GM18951 (cell line): Measurements from ENCODE around the gene P2RX6.
"Not testable (repeated sequence)": the region's sequence is repeated elsewhere in the genome, so short reads cannot be mapped to it uniquely, and the experiment has no call there.

Experiments
- POLR2A ChIP-seq: IDR thresholded peaks from 4 replicates; pipeline ENCODE4 v1.6.1; 2011; ENCODE audit warnings: mild to moderate bottlenecking; ENCODE audit not compliant: insufficient read length, insufficient read depth; ENCODE audit errors: extremely low read depth
- in situ Hi-C: fragments of 300-500 bp; cut with MboI; formaldehyde crosslinking; loops from one replicate; pipeline ENCODE4 v1.12.0; 2022; ENCODE audit warnings: low sequenced_read_pairs, mixed read lengths, inconsistent platforms; ENCODE audit not compliant: unreplicated experiment

Gene P2RX6

DNA sequence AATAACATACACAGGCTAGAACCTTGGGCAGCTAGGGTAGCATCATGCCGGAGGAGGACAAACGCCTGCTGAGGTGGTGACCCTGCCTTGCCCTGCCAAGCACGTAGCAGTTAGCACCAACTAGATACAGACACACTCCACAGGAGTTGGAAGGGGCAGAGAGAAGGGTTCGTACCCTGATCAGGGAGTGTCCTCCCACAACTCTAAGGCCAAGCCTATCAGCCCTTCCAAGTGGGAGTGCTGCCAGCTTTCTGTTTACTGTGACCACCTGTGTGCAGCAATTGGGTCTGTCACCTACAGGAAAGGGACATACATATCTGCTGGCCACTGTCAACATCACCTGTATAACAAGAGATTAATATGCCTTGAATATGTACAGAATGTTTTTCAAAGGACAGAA is 11.2 kb upstream of the P2RX6 start:
- in situ Hi-C loops, result no loop called here
- TF ChIP-seq POLR2A, result no peak

DNA sequence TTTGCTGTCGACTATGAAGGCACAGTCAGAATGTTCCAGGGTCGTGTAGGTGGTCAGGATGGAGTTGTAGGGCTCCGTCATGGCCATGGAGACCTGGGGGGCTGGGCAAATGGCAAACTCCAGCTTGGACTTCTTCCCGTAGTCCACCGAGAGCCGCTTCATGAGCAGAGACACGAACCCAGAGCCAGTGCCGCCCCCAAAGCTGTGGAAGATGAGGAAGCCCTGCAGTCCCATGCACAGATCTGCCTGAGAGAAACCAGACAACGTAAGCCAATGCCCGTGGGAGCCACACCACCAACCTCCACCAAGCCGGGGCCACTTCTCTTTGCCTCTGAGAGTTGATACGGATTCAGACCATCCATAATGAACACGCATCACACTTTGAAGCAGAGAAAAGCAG is 5.8 kb upstream of the P2RX6 start:
- in situ Hi-C loops, result not testable (repeated sequence)

DNA sequence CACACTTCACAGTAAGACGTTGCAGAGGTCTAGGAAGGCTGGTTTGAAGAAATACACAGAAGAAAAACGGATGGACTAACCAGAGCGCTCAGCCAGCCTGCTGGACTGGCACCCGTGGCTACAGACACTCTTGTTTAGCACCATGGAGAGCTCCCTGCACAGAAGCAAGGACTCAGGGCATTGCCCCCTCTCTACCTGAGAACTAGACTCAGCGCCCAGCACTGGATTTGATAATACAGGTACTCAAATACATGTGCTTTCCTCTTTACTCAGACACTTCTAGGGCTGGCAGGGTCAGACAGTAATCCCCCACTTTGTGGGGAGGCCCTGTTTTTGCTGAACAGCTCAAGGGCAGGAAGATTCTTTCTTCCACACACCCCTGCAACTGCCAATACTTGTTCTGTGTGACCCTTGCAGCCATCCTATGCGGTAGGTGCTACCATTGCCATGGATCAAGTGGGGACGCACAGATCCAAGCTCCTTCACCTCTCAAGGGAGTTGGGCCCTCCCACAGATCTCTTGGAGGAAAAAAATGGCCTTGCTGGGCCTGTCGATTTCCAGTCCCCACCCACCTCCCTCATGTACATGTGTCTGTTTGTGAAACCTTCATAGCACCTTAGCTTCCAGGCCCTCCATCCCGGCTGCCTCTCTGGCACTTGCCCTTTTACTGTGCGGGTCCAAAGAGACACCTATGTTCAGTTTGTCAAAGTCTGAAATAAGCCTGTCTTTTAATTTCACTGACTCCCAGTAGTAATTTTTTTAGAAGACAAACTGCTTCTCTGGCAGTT is 5.1 kb upstream of the P2RX6 start:
- in situ Hi-C loops, result no loop called here
- TF ChIP-seq POLR2A, result no peak

DNA sequence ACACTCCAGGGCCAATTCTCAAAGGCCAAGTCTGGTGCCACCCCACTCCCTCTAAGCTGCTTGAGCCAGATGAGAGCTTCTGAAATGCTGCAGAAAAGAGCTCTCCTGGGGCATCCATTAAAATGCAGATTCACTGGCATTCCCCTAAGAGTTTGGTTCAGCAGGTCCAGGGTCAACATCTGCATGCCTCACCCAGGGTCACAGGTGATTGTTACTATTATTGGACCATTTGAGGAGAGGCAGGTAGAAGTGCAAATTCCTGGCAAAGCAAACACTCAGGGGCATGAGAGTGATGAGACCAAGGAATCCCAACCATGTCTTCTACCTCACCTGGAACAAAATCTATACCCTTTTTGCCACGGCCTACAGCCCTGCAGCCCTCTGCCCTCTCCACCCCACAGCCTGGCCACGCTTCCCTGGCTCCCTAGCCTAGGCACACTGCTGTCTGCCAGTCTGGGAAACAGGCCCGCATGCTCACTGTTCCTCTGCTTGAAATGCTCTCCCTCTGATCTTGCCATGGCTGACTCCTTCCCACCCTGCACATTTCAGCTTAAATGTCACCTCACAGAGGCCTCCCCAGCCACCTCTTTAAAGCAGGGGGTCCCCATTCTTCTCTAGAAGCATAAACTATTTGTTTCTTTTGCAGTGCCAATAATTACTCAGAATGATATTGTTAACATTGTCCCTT is 4.4 kb upstream of the P2RX6 start:
- in situ Hi-C loops, result no loop called here
- no peak for TF ChIP-seq POLR2A

DNA sequence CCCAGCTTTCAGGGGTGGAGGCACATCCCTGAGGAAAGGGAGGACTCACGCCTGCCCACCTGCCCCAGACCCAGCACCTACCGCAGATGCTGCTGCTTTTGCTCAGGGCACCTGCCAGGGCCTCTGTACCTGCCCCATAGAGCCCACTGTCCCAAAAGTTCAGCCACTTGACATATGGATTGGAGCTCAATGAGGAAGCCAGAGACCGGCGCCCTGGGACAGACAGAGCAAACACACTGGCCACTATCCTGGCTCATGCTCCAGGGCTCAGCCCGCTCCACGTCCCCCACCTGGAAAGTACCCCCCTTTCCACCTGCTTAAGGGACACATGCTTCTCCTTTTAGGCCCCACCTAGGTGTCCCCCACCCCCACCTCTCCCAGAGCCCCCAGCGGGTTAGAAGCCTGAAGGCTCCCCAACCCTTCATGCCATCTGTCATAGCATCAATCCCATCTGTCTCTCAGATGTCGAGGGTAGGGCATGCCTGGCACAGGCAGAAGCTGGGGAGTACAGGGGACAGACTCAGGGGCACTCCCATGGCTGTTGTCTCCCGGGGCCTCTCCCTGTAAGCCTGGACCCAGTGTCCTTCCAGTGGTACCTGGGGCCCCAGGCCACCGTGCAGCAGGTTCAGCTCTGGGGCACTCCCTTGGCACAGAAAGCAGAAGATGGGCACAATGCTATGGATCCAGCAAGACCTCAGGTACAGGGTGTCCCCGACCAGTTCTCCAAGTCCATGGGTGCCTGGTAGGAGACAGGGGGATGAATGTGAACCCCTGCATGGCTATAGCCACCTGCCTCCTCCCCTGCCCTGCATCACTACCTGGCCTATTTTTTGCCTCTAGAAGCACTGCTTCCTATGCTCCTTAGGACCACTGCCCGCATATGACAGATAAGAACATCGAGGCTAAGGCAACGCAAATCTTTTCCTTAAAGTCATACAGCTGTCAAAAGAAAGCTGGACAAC is 2.2 kb upstream of the P2RX6 start:
- TF ChIP-seq POLR2A, result no peak
- in situ Hi-C loops, result no loop called here

DNA sequence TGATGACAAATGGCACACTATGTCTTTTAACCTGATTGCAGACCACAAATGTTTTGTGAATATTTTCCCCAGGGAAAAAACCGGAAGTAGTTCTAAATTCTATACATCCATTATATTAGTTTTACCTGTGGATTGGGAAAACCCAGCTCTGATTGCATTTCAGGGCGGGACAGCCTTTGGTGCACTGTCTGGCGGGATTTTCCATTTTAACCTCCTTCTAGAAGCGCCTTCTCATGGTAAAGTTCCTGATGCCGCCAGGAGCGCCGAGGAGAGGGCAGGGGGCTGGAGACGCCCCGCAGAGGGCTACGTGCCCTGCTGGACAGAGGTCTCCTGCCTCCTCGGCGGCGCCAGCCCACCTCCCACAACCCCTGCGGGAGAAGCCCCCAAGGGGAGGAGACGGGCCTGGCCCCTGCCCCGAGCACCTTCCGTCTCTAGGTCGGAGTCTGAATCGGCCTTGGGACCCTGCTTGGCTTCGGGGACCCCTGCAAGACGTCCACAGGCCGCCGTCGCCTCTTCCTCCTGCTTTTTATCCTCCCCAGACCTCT is 1.2 kb upstream of the P2RX6 start:
- no peak for TF ChIP-seq POLR2A
- in situ Hi-C loops, result no loop called here

DNA sequence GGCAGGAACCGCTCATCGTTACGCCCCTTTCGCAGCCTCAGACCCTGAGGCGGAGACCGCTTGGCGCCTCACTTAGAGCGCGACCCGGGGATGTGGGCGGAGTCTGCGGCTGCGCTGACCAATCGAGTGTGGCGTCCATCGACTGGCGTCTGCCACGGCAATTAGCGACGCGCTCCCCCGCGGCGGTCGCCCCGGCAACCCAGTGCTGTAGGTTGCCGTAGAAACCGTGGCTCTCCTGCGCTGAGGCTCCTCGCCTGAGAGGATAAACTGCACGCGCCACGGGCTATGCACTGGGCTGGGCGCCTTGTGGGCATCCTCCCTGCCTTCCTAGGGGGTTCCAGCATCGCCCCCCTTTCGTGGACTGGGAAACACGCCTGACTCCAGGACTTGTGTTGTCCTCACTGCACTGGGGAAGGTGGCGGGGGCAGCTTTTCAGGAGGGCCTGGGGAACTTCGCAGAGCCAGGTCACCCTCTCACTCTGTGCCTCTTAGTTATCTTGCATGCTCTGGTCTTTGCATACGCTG is 701 bp upstream of the P2RX6 start:
- in situ Hi-C loops, result no loop called here
- no peak for TF ChIP-seq POLR2A

DNA sequence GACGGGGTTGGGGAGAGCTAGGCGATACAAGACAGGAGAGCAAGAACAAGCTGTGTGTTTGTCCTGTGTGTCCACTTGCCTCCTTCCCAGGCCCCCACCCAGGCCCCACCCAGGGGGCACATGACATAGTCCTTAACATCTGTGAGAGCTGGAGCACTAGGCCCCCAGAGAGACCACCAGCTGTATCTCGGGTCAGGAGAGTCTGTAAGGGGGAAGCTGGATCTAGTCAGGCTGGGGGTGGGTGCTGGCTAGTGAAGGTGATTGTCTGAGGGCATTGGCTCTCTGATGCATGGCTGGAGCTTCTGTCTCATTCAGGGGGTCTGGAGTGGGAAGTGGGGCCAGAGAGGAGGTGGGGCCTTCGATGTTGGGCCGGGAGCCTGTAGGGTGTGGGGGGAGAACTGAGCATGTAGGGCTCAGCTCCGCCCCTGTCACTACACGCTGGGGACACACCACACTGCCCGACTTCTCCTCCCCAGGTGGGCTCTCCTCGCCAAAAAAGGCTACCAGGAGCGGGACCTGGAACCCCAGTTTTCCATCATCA is 571 bp downstream of the P2RX6 start:
- in situ Hi-C loops, result no loop called here
- TF ChIP-seq POLR2A, result no peak

DNA sequence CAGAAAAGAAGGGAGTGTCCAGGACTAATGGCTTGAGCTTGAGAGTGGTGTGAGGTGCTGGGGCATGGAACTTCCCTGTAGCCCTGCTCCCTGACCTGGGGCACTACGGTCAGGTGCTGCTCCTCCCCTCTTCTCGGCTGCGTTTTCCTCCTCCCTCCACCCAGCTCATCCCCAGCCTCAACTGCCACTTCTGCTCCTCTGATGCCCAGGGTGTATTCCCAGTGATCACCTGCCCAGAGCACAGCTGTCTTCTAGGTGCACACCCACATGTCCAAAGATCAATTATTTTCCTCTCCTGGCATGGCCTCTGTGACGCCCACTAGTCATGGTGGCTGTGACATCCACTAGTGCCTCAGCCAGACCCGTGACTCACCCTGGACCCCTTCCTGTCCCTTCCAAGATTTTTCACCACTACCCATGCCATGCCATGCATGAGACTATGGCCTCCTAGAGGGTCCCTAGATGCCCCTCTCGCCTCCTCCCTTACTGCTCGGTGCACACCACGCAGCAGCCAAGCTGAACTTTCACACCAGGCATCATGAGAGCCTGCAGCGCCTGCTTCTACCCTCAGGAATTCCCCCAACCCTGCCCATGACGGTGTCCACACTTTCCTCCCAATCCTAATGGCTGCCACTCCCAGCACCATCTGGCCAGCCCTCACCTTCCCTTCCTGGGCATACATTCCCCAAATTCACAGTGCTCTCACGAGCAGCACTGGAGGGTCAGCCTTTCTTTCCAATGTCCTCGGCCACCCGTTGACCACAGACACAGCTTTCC is 1.9 kb downstream of the P2RX6 start:
- no peak for TF ChIP-seq POLR2A
- in situ Hi-C loops, result no loop called here

DNA sequence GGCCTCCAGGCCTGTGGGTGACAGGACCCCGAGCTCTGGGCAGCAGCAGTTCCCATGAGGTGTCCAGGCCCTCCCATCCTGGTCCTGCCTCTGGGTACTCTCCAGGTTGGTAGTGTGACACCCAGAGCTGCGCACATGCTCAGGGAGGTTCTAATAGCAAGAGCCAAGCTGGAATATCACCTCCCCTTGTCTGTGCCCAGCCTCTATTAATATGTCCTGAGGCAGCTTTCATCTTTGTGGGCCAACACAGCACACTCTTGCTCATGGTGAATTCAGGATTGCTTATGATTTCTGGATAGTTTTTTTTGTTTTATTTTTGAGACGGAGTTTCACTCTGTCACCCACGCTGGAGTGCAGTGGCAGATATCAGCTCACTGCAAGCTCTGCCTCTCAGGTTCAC is 3.3 kb downstream of the P2RX6 start:
- in situ Hi-C loops, result no loop called here
- no peak for TF ChIP-seq POLR2A

DNA sequence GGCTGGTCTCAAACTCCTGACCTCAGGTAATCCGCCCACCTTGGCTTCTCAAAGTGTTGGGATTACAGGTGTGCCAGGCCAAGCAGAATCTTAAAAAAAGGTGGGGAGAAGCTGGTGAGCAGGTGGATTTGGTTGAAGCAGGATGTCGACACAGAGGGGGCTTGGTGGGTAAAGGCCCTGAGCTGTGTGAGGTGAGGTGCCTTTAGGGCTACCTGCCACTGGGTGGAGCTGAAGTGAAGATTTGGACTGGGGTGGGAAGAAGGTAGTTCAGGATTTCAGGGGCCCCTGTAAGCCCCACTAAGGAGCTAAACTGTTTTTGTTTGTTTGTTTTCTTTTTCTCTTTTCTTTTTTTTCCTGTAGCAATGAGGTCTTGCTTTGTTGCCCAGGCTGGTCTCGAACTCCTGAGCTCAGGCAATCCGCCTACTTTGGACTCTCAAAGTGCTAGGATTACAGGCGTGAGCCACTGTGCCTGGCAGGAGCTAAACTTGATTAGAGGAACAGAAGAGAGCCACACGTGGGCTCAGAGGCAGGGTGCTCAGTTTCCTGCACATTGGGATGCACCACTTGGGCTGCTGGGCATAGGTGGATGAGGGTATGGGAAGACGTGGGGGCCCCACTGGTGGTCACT is 6.0 kb downstream of the P2RX6 start:
- TF ChIP-seq POLR2A, result no peak
- in situ Hi-C loops, result no loop called here

DNA sequence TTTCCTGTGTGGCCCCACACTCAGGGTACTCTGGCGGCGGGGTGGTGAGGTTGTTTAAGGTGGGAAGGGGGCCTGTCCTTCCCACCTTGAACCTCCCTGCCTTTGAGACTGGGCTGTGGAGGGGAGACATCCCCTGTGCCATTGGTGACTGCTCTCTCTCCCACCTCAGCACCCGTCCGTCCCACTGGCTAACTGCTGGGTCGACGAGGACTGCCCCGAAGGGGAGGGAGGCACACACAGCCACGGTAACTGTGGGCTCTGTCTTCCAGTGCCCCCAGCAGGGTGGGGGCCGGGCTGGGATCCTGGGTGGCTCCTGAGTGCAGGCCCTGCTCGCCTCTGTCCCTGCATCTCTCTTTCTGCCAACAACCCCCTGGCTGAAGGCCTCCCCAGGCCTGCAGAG is 7.5 kb downstream of the P2RX6 start:
- in situ Hi-C loops, result no loop called here

More for the DNA sequence above, 7.5 kb downstream of the P2RX6 start:
- TF ChIP-seq POLR2A, result no peak
